GM18502 (cell line): ENCODE measurements around the gene PPP1R12C.

Experiments
- ATAC-seq: cut with Tn5 transposase; IDR thresholded peaks from one replicate; pipeline ENCODE4 v1.9.1; 2021; ENCODE audit warnings: mild to moderate bottlenecking; ENCODE audit not compliant: unreplicated experiment, poor library complexity

PPP1R12C gene

DNA sequence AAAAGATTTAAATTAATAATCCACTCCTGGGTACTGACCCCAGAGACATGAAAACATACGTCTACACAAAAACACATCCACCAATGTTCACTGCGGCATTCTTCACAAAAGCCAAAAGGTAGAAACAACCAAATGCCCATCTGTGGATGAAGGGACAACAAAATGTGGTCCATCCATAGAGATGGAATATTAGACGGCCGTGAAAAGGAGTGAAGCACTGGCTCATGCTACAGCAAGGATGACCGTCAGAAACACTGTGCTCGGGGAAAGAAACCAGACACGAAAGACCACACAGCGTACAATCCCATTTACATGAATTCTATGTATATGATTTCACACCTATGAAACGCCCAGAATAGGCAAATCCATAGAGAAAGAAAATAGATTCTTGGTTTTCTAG is 60.6 kb downstream of the PPP1R12C start:
- ATAC-seq, result no peak

DNA sequence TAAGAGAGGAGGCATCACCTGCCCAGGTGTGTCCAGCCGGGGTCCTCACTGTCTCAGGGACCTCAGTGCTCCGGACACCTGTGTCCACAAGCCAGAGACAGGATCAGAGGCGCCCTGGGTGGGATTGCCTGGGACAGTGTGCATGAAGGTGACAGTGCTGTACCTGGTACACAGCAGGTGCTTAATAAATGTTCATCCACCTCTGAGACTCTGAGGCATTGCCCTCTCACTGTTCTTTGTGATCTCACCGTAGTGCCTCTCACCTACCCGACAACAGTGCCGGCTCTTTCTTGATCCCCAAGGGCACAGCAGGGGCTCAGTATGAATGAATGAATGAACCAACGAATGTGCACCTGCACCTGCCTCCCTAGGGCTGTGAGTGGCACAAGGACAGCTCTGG is 63.7 kb downstream of the PPP1R12C start:
- no peak for ATAC-seq

DNA sequence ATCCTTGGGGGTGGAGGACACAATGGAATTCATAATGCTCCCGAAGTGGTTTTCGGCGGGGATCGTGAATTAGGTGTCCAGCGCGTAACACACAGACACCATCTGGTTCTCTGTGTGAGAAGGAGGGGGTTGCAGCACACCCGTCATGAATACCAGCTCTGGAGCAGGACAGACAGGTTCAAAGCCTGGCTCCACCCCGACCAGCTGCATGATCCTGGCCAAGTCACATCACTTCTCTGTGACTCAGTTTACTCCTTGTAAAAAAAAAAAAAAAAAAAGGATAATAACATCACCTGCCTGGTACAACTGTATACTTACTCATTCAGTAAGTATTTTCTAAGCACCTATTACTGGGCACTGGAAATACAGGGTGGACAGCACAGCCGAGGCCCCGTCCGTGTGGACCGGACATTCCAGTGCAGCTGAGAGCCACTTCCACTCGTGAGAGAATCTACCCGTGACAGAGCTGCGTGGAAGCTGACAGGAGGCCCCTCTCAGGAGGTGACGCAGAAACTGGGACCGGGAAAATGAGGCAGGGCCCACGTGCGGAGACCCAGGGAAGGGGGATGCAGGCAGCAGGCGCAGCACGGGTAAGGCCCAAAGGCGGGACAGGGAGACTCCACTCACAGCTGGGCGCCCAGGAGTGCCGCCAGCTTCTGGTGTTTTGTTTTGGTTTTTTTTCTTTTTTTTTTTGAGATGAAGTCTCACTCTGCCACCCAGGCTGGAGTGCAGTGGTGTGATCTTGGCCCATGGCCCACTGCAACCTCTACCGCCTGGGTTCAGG is 66.5 kb downstream of the PPP1R12C start:
- ATAC-seq, result no peak

DNA sequence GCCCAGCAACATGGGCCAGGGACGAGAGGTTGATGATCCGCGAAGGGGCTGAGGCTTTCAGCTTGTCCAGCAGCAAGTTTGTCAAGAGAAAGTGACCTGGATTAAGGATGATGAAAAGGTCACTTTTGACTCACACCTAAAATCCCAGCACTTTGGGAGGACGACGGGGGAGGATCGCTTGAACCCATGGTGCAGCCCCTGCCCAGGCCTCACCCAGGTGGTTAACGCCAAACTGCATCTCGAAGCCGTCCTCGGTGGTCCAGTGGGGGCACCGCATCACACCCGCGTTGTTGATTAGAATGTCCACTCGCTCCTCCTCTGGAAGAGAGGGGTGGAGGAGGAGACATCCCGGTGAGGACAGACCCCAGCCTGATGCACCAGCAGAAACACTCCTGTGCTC is 69.0 kb downstream of the PPP1R12C start:
- no peak for ATAC-seq

DNA sequence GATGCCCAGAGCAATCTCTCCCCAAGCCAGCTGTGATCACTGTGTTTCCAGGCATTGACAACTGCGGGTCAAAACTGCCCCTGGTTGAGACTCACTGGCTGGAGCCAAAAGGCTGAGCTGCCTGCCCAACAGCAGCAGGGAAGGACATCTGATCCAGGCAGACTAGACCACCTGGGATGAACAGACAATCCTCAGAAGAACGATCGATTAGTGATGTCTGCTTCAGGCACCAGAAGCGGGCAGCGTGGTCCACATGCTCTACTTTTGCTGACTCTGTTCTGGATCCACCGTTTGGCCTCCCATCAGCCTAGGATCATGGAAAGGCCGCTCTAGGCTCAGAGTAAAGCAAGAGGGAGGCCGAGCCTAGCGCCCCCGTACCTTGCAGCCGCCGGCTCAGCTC is 69.5 kb downstream of the PPP1R12C start:
- ATAC-seq, result no peak

DNA sequence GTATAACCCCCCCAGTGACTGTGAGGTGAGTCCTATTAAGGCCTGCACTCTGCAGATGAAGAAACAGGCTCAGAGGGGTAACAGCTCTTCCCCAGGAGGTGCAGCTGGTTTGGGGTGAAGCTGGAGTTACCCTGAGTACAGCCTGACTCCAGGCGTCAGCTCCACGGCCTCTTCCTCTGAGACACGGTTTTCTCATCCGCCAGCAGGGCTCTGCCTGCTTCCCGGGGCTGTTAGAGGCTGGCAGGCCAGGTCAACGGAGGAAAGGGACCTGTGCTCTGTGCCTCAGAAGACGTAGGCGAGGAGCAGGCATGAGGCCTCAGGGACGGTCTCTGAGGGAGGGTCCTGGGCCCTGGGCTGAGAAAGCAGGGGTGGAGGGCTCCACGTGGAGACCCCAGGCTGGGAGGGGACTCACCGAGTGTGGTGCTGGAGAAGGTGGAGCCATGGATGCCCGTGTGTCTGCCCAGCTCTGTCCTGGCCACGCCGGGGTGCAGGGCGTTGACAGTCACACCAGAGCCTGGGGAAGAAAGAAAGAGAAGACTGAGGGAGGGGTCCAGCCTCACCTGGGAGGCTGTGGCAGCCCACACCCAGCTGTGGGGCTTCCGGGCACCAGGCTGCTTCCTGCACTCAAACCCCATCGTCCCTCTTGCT is 70.3 kb downstream of the PPP1R12C start:
- no peak for ATAC-seq

DNA sequence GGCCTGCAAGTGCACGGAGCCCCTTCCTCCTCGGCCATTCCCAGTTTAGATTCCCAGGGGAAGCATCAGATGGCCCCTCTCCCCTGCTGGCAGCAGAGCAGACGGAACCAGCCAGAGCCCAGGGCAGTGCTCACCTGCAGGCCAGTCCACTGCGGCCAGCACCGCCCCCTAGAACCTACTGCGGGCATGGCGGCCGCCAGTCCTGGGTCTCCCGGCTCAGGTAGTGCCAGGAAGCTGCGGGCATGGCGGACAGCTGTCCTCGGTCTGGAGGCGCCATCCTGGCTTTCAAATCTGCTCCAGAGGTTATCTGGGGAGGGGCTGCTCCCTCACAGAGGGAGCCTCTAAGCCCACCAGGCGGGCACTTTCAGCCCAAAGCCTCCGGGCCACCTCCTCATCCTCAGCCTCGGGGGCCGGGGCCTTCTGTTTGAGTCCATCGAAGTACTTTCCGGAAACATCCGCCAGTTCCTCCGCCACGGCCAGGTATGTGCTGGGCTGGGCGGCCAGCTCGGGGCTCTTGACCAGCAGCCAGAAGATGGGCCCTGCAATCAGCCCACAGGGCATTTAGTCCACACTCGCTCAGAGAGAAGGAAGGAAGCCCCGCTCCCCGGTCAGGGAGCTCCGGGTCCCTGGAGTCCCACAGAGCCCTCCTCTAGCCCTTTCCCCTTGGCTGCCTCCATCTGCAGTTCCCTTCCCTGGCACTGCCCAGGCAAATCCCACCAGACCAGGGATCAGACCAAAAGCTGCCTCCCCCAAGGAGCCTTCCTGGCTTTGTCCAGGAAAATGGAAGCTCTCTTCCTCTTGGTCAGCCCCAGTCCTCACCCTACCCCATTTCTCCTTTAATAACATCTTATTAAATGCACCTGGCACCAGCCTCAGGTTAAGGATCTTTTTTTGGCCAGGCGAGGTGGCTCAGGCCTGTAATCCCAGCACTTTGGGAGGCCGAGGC is 72.4 kb downstream of the PPP1R12C start:
- ATAC-seq, result no peak

DNA sequence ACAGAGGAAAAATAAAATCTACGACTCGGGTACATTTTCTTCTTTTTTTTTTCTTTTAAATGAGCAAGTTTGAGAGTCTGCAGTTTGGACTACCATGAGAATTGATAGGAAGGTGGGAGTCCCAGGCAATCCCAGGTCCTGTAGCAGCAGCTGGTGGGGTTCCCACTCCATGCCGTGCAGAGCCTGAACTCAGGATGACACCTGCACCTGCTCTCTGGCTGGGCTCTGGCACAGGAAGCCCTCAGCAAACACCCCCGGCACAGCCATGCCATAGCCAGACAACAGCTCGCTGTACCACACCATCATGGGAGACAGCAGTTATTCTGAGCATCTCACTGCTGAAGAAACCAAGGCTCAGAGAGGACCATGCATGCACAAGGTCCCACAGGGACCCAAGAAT is 73.2 kb downstream of the PPP1R12C start:
- no peak for ATAC-seq

DNA sequence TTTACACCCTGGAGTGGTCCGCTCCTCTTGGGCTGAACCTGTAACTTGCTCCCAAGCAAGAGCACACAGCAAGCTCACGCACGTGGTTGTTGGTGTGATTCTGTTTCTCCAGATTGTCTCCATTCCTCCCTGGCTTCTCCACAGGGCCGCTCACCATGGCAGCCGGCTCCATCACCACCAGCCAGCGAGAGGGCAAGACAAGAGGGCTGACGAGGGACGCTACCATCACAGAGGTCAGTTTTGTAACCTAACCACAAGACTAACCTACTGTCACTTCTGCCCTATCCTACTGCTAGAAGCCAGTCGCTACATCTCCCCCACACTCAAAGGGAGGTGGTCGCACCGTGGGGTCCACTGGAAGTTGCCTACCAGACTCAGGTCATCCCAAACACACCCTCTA is 74.7 kb downstream of the PPP1R12C start:
- ATAC-seq, result no peak

DNA sequence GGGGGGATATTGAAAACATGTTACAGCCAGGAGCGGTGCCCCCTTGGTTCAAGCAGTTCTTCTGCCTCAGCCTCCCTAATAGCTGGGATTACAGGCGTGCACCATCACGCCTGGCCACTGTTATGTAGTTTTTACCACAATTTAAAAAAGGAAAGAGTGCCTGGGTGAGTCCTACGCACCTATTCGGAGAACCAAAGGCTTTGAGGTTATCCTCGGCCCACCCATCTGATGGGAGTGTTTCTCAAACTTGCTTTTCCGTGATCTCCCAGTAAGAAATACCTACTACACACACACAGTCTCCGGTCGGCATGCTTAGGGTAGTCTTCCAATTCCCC is 75.1 kb downstream of the PPP1R12C start:
- no peak for ATAC-seq

DNA sequence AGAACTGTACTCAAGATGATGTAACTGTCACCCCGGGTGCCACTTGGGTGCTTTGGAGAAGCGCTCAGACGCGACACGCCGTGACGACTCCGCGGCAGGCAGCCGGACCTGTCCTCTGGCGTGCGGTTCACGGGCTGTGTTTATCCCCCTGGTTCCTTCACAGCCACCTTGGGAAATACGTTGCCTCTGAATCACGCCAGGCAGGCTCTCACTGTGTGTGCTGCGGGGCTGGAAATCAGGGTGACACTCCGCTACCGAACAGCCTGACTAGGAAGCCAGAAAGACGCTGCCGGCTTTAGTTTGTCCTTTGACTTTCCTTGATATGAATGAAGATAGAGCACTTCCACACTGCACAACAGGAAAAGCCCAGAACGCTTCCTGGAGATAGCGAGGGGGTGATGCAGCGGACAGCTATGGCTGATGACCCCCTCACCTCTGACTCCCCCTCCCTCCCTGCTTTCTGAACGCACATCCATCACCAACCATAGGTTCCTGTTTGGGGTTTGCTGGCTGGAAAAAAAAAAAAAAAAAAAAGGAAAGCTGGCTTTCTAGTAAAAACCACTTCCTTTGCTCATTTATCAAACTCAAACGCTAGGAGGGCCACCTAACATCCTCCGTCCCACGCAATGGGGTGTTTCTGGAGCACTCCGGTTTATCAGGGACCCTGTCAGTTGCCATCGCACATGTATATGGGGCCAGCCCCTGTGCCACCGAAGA is 75.7 kb downstream of the PPP1R12C start:
- no peak for ATAC-seq

DNA sequence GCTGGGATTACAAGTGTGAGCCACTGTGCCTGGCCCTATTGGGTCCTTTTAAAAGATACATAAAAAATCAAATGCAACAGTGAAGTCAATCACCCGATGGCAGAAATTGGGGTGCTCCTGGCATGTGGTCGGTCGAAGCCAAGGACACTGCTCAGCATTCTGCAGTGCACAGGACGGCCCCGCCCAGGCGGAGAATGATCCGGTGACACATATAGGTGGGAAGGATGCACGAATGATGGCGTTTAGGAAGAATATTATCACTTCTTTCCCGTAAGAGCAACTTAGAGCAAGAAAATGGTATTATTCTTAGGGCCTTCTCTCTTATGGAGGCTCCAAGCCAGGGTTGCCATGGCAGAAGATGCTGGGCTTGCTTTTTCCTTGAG is 76.2 kb downstream of the PPP1R12C start:
- no peak for ATAC-seq
